ENCODE results near the gene FTHL17.

Gene FTHL17

GRCh38 chrX:31039327-31039711 is 32.5 kb downstream of the FTHL17 start:
- in situ Hi-C loops (cut with HindIII; ENCODE audit: low sequenced_read_pairs): no loop called here

DNA sequence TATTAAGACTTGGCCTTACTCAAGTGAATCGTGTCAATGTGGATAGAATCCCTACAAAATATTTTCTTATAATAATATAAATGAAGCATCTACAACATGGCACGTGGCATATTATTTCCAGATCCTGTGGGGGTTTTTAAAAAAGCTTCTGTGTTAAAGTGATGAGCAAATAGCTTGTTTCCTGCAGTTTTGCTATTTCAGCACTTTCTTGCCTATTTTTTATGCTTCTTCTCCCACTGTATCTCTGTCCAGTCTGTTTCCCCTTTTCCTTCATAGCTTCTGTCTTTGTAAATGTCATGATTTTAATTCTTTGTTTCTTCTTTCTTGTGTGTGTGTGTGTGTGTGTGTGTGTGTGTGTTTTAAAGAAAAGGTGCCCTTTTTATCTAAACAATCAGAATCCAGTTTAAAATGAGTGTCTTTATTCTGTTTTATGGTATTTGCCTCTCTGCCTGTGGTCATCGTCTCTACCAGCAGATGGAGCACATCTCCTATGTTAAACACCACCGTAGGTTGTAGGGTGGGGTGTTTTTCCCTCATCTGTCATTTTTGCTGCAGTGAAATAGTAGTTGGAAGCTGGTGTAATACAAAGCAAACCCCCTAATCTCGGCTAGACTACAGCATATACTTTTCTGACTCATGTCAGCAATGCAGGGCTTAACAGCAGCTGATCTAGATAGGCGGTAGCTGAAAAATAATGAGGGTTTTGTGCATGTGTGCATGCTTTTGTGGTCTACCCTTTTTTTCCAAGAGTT is 33.1 kb downstream of the FTHL17 start:
- in situ Hi-C loops (cut with HindIII; ENCODE audit: low sequenced_read_pairs): no loop called here

DNA sequence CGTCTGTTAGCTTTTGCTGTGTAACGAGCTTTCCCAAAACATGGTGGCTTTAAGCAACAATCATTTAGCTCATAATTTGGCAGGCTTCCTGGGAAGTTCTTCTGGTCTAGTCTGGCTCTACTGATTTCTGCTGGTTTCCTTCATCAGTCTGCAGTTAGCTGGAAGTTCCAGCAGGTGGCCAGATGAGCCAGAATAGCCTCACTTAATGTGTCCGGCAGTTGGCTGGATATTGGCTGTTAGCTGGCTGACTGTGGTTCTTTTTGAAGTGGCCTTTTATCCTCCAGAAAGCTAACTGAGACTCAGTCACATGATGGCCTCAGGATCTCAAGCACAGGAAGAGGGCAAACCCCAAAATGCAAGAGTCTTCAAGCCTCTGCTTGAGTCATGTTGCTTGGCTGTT is 34.9 kb downstream of the FTHL17 start:
- in situ Hi-C loops (cut with HindIII; ENCODE audit: low sequenced_read_pairs): no loop called here

GRCh38 chrX:31027351-31027750 is 44.5 kb downstream of the FTHL17 start:
- in situ Hi-C loops (cut with HindIII; ENCODE audit: low sequenced_read_pairs): no loop called here

DNA sequence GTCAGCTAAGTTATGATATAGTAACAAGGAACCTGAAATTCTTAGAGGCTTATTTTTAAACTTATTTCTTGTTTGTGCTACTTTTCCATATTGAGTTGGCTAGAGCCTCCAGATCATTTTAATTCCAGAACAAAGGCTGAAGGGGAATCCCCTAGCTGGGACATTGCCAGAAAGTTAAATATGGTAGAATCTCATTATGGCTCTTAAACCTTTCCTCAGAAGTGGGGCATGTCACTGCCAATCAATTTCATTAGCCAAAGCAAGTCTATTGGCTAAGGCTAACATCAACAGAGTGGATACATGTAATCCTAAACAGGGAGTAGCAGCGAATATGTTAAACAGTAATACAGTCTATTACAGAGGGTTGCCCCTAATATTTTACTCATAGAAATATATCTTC is 47.0 kb downstream of the FTHL17 start:
- in situ Hi-C loops (cut with HindIII; ENCODE audit: low sequenced_read_pairs): no loop called here

- in situ Hi-C loops (cut with HindIII; ENCODE audit: low sequenced_read_pairs): no loop called here
Observed at GRCh38 chrX:31021537-31021936, 50.3 kb downstream of the FTHL17 start.

All from DLD1 (cell line).